ENCODE measurements around the gene VTCN1. TPM values are rescaled to one million over a fixed set of nuclear protein-coding genes. Genes with fewer than 3 reads are reported as not detected.
A peak's percentile ranks its signal among the peaks of the same experiment; 100 is the strongest.
"Not testable (repeated sequence)": the region's sequence is repeated elsewhere in the genome, so short reads cannot be mapped to it uniquely, and the experiment has no call there.

Gene VTCN1
- total RNA-seq, 1 experiment from 2014 or later: not detected

GRCh38 chr1:117127795-117128194, 82.9 kb downstream of the VTCN1 start:
- Histone ChIP-seq H4K20me1 (ENCODE audit: insufficient read depth, low read depth, low read length) (no peaks in the 10 kb centered on the region), H3K79me2 (ENCODE audit: low read length) (no peaks in the 10 kb centered on the region), H2AFZ (ENCODE audit: low read length) (no peak overlapping the region), H3K27me3 (ENCODE audit: low read length) (no peaks in the 10 kb centered on the region), H3K9me2 (replicated peaks; ENCODE audit: insufficient read depth, low read length) (no peaks in the 10 kb centered on the region), H3K27ac (ENCODE audit: low read length) (no peak overlapping the region), H3K9me3 (ENCODE audit: low read length) (no peaks in the 10 kb centered on the region), H3K36me3 (ENCODE audit: insufficient read depth, low read length) (no peaks in the 10 kb centered on the region), H3K9ac (ENCODE audit: low read length) (no peak overlapping the region), H3K4me3 (ENCODE audit: low read length) (no peak overlapping the region), H3K4me2 (ENCODE audit: low read depth, low read length, poor library complexity, severe bottlenecking) (no peak overlapping the region), H3K4me1 (ENCODE audit: low read length) (no peaks in the 10 kb centered on the region)
- no peak for DNase-seq

- no peak for DNase-seq
- Histone ChIP-seq H3K9me2 (replicated peaks; ENCODE audit: insufficient read depth, low read length) (no peaks in the 10 kb centered on the region), H2AFZ (ENCODE audit: low read length) (no peak overlapping the region), H4K20me1 (ENCODE audit: insufficient read depth, low read depth, low read length) (no peaks in the 10 kb centered on the region), H3K36me3 (ENCODE audit: insufficient read depth, low read length) (no peaks in the 10 kb centered on the region), H3K9ac (ENCODE audit: low read length) (no peak overlapping the region), H3K4me3 (ENCODE audit: low read length) (no peak overlapping the region), H3K27me3 (ENCODE audit: low read length) (no peaks in the 10 kb centered on the region), H3K4me2 (ENCODE audit: low read depth, low read length, poor library complexity, severe bottlenecking) (no peak overlapping the region), H3K79me2 (ENCODE audit: low read length) (no peaks in the 10 kb centered on the region), H3K4me1 (ENCODE audit: low read length) (no peaks in the 10 kb centered on the region), H3K9me3 (ENCODE audit: low read length) (no peaks in the 10 kb centered on the region), H3K27ac (ENCODE audit: low read length) (no peak overlapping the region)
Measured at GRCh38 chr1:117124661-117125060, 86.1 kb downstream of the VTCN1 start.

GRCh38 chr1:117123274-117123673, 87.5 kb downstream of the VTCN1 start:
- no peaks in the 10 kb centered on the region for H3K9me2 ChIP-seq (replicated peaks; ENCODE audit: insufficient read depth, low read length)
- H3K9me3 ChIP-seq (ENCODE audit: low read length): no peaks in the 10 kb centered on the region
- no peak for DNase-seq
- no peaks in the 10 kb centered on the region for H3K36me3 ChIP-seq (ENCODE audit: insufficient read depth, low read length)
- H3K9ac ChIP-seq (ENCODE audit: low read length): no peak overlapping the region
- no peak overlapping the region for H3K27ac ChIP-seq (ENCODE audit: low read length)
- no peaks in the 10 kb centered on the region for H3K4me1 ChIP-seq (ENCODE audit: low read length)
- H3K79me2 ChIP-seq (ENCODE audit: low read length): no peaks in the 10 kb centered on the region
- H3K4me3 ChIP-seq (ENCODE audit: low read length): no peak overlapping the region
- no peaks in the 10 kb centered on the region for H4K20me1 ChIP-seq (ENCODE audit: insufficient read depth, low read depth, low read length)
- H3K4me2 ChIP-seq (ENCODE audit: low read depth, low read length, poor library complexity, severe bottlenecking): no peak overlapping the region
- no peak overlapping the region for H2AFZ ChIP-seq (ENCODE audit: low read length)
- no peaks in the 10 kb centered on the region for H3K27me3 ChIP-seq (ENCODE audit: low read length)

GRCh38 chr1:117122330-117123025, 88.2 kb downstream of the VTCN1 start:
- Histone ChIP-seq H3K27ac (ENCODE audit: low read length) (no peak overlapping the region), H2AFZ (ENCODE audit: low read length) (no peak overlapping the region)

GRCh38 chr1:117121589-117122329, 89.0 kb downstream of the VTCN1 start, which contains the start of gene TRIM45:
Gene TRIM45 (minus strand): TSS chr1:117121749. CDS start chr1:117121201, 548 bp downstream.
- Histone ChIP-seq H3K4me2 (ENCODE audit: low read depth, low read length, poor library complexity, severe bottlenecking) (peak within 1 kb of the TSS; percentile 35), H4K20me1 (ENCODE audit: insufficient read depth, low read depth, low read length) (no peaks in the 10 kb centered on the region), H3K9me2 (replicated peaks; ENCODE audit: insufficient read depth, low read length) (no peaks in the 10 kb centered on the region), H3K4me3 (ENCODE audit: low read length) (peak within 1 kb of the TSS; percentile 15; the same call in 1 of the 2 replicates), H3K9me3 (ENCODE audit: low read length) (no peaks in the 10 kb centered on the region), H2AFZ (ENCODE audit: low read length) (no peak within 1 kb of the TSS), H3K36me3 (ENCODE audit: insufficient read depth, low read length) (no peaks in the 10 kb centered on the region), H3K9ac (ENCODE audit: low read length) (no peak within 1 kb of the TSS), H3K27me3 (ENCODE audit: low read length) (no peaks in the 10 kb centered on the region), H3K79me2 (ENCODE audit: low read length) (no peaks in the 10 kb centered on the region), H3K27ac (ENCODE audit: low read length) (no peak within 1 kb of the TSS), H3K4me1 (ENCODE audit: low read length) (no peaks in the 10 kb centered on the region)
- no peak for DNase-seq

More at GRCh38 chr1:117122330-117123025, 88.2 kb downstream of the VTCN1 start:
- Histone ChIP-seq H3K9ac (ENCODE audit: low read length) (no peak overlapping the region), H3K36me3 (ENCODE audit: insufficient read depth, low read length) (no peaks in the 10 kb centered on the region), H3K4me2 (ENCODE audit: low read depth, low read length, poor library complexity, severe bottlenecking) (no peak overlapping the region), H3K27me3 (ENCODE audit: low read length) (no peaks in the 10 kb centered on the region), H3K79me2 (ENCODE audit: low read length) (no peaks in the 10 kb centered on the region), H3K4me3 (ENCODE audit: low read length) (no peak overlapping the region), H3K9me2 (replicated peaks; ENCODE audit: insufficient read depth, low read length) (no peaks in the 10 kb centered on the region), H3K4me1 (ENCODE audit: low read length) (no peaks in the 10 kb centered on the region), H3K9me3 (ENCODE audit: low read length) (no peaks in the 10 kb centered on the region), H4K20me1 (ENCODE audit: insufficient read depth, low read depth, low read length) (no peaks in the 10 kb centered on the region)
- no peak for DNase-seq

GRCh38 chr1:117120774-117121588, 89.7 kb downstream of the VTCN1 start:
- no peaks in the 10 kb centered on the region for H3K9me2 ChIP-seq (replicated peaks; ENCODE audit: insufficient read depth, low read length)
- H3K9ac ChIP-seq (ENCODE audit: low read length): no peak overlapping the region
- H3K4me2 ChIP-seq (ENCODE audit: low read depth, low read length, poor library complexity, severe bottlenecking): no peak overlapping the region
- H3K9me3 ChIP-seq (ENCODE audit: low read length): no peaks in the 10 kb centered on the region
- no peaks in the 10 kb centered on the region for H3K36me3 ChIP-seq (ENCODE audit: insufficient read depth, low read length)
- H3K4me3 ChIP-seq (ENCODE audit: low read length): no peak overlapping the region
- no peak overlapping the region for H3K27ac ChIP-seq (ENCODE audit: low read length)
- H2AFZ ChIP-seq (ENCODE audit: low read length): no peak overlapping the region
- H3K79me2 ChIP-seq (ENCODE audit: low read length): no peaks in the 10 kb centered on the region
- DNase-seq: no peak
- H3K4me1 ChIP-seq (ENCODE audit: low read length): no peaks in the 10 kb centered on the region
- no peaks in the 10 kb centered on the region for H3K27me3 ChIP-seq (ENCODE audit: low read length)
- H4K20me1 ChIP-seq (ENCODE audit: insufficient read depth, low read depth, low read length): no peaks in the 10 kb centered on the region

GRCh38 chr1:117119144-117119543, 91.6 kb downstream of the VTCN1 start:
- not testable (repeated sequence) for H3K79me2 ChIP-seq (ENCODE audit: low read length); H3K4me1 ChIP-seq (ENCODE audit: low read length); H2AFZ ChIP-seq (ENCODE audit: low read length); H3K27me3 ChIP-seq (ENCODE audit: low read length); H3K4me3 ChIP-seq (ENCODE audit: low read length); H3K9me2 ChIP-seq (replicated peaks; ENCODE audit: insufficient read depth, low read length); H3K4me2 ChIP-seq (ENCODE audit: low read depth, low read length, poor library complexity, severe bottlenecking); H3K27ac ChIP-seq (ENCODE audit: low read length); H3K9me3 ChIP-seq (ENCODE audit: low read length); H3K36me3 ChIP-seq (ENCODE audit: insufficient read depth, low read length); DNase-seq; H3K9ac ChIP-seq (ENCODE audit: low read length); H4K20me1 ChIP-seq (ENCODE audit: insufficient read depth, low read depth, low read length)

- no peak overlapping the region for H3K4me2 ChIP-seq (ENCODE audit: low read depth, low read length, poor library complexity, severe bottlenecking)
- no peaks in the 10 kb centered on the region for H3K36me3 ChIP-seq (ENCODE audit: insufficient read depth, low read length)
- no peak overlapping the region for H3K4me3 ChIP-seq (ENCODE audit: low read length)
- H3K79me2 ChIP-seq (ENCODE audit: low read length): no peaks in the 10 kb centered on the region
- H3K9ac ChIP-seq (ENCODE audit: low read length): no peak overlapping the region
- H2AFZ ChIP-seq (ENCODE audit: low read length): no peak overlapping the region
- no peaks in the 10 kb centered on the region for H3K9me2 ChIP-seq (replicated peaks; ENCODE audit: insufficient read depth, low read length)
- no peaks in the 10 kb centered on the region for H3K4me1 ChIP-seq (ENCODE audit: low read length)
- H3K27ac ChIP-seq (ENCODE audit: low read length): no peak overlapping the region
- no peaks in the 10 kb centered on the region for H3K9me3 ChIP-seq (ENCODE audit: low read length)
- no peaks in the 10 kb centered on the region for H4K20me1 ChIP-seq (ENCODE audit: insufficient read depth, low read depth, low read length)
- DNase-seq: no peak
- no peaks in the 10 kb centered on the region for H3K27me3 ChIP-seq (ENCODE audit: low read length)
Measured at GRCh38 chr1:117118137-117118536, 92.6 kb downstream of the VTCN1 start.
